Stimulated activated naive CD8-positive, alpha-beta T cell treated with anti-CD3 and anti-CD28 coated beads, Interleukin-15, Interleukin-2, amounts not matched to agents 100 ng/mL and 50 ng/mL, for 24 hours (primary cell): ENCODE data around the gene XXYLT1.

Experiments
- H3K27ac Mint-ChIP-seq: one replicate; pipeline ENCODE4 v1.8.0; 2021; ENCODE audit warnings: mild to moderate bottlenecking, mixed read lengths
- H3K27me3 Mint-ChIP-seq: one replicate; pipeline ENCODE4 v1.8.0; 2021; ENCODE audit warnings: mixed read lengths
- H3K36me3 Mint-ChIP-seq: one replicate; pipeline ENCODE4 v1.8.0; 2021; ENCODE audit warnings: low read depth, mixed read lengths
- H3K4me1 Mint-ChIP-seq: one replicate; pipeline ENCODE4 v1.8.0; 2021; ENCODE audit warnings: low read depth, mixed read lengths
- H3K4me3 Mint-ChIP-seq: one replicate; pipeline ENCODE4 v1.8.0; 2021; ENCODE audit warnings: mild to moderate bottlenecking, mixed read lengths
- H3K9me3 Mint-ChIP-seq: one replicate; pipeline ENCODE4 v1.8.0; 2021; ENCODE audit warnings: mixed read lengths

XXYLT1 gene

GRCh38 chr3:195133462-195133861 lies 137.5 kb downstream of the XXYLT1 start:
- no peaks in the 10 kb centered on the region for H3K27me3 Mint-ChIP-seq
- H3K4me3 Mint-ChIP-seq: no peak overlapping the region
- peaks cover 22% of the 10 kb centered on the region for H3K4me1 Mint-ChIP-seq
- no peak overlapping the region for H3K27ac Mint-ChIP-seq
- peaks cover 6% of the 10 kb centered on the region for H3K36me3 Mint-ChIP-seq
- no peaks in the 10 kb centered on the region for H3K9me3 Mint-ChIP-seq

- Mint-ChIP-seq H3K9me3 (no peaks in the 10 kb centered on the region), H3K27me3 (no peaks in the 10 kb centered on the region), H3K27ac (no peak overlapping the region), H3K36me3 (peaks cover 11% of the 10 kb centered on the region), H3K4me3 (no peak overlapping the region), H3K4me1 (peaks cover 26% of the 10 kb centered on the region)
Observed at GRCh38 chr3:195133013-195133412, 137.9 kb downstream of the XXYLT1 start.

- no peak overlapping the region for H3K4me3 Mint-ChIP-seq
- H3K9me3 Mint-ChIP-seq: no peaks in the 10 kb centered on the region
- H3K36me3 Mint-ChIP-seq: peaks cover 11% of the 10 kb centered on the region
- peaks cover 42% of the 10 kb centered on the region for H3K4me1 Mint-ChIP-seq
- no peak overlapping the region for H3K27ac Mint-ChIP-seq
- no peaks in the 10 kb centered on the region for H3K27me3 Mint-ChIP-seq
Observed at GRCh38 chr3:195131176-195131575, 139.8 kb downstream of the XXYLT1 start.

- peak overlapping the region; percentile 97 for H3K27ac Mint-ChIP-seq
- H3K4me1 Mint-ChIP-seq: peaks cover 48% of the 10 kb centered on the region
- no peaks in the 10 kb centered on the region for H3K27me3 Mint-ChIP-seq
- peak overlapping the region; percentile 66 for H3K4me3 Mint-ChIP-seq
- no peaks in the 10 kb centered on the region for H3K9me3 Mint-ChIP-seq
- H3K36me3 Mint-ChIP-seq: peaks cover 11% of the 10 kb centered on the region
Observed at GRCh38 chr3:195129644-195130492, 141.1 kb downstream of the XXYLT1 start.

- Mint-ChIP-seq H3K27me3 (no peaks in the 10 kb centered on the region), H3K9me3 (no peaks in the 10 kb centered on the region), H3K27ac (peak overlapping the region; percentile 97), H3K4me1 (peaks cover 48% of the 10 kb centered on the region), H3K36me3 (peaks cover 11% of the 10 kb centered on the region), H3K4me3 (peak overlapping the region; percentile 66)
Observed at GRCh38 chr3:195129072-195129643, 141.8 kb downstream of the XXYLT1 start.

- no peaks in the 10 kb centered on the region for H3K27me3 Mint-ChIP-seq
- H3K9me3 Mint-ChIP-seq: no peaks in the 10 kb centered on the region
- peaks cover 48% of the 10 kb centered on the region for H3K4me1 Mint-ChIP-seq
- peaks cover 11% of the 10 kb centered on the region for H3K36me3 Mint-ChIP-seq
- H3K27ac Mint-ChIP-seq: peak overlapping the region; percentile 97
- peak overlapping the region; percentile 5 for H3K4me3 Mint-ChIP-seq
Observed at GRCh38 chr3:195128255-195129071, 142.5 kb downstream of the XXYLT1 start.

GRCh38 chr3:195126056-195126605 lies 144.8 kb downstream of the XXYLT1 start:
- Mint-ChIP-seq H3K4me1 (peaks cover 48% of the 10 kb centered on the region), H3K9me3 (no peaks in the 10 kb centered on the region), H3K4me3 (no peak overlapping the region), H3K36me3 (peaks cover 11% of the 10 kb centered on the region), H3K27me3 (no peaks in the 10 kb centered on the region), H3K27ac (no peak overlapping the region)

GRCh38 chr3:195125646-195126045 lies 145.3 kb downstream of the XXYLT1 start:
- H3K4me3 Mint-ChIP-seq: no peak overlapping the region

GRCh38 chr3:195124378-195124992 lies 146.5 kb downstream of the XXYLT1 start:
- no peak overlapping the region for H3K4me3 Mint-ChIP-seq
- H3K27ac Mint-ChIP-seq: no peak overlapping the region
- H3K27me3 Mint-ChIP-seq: no peaks in the 10 kb centered on the region
- peaks cover 37% of the 10 kb centered on the region for H3K4me1 Mint-ChIP-seq
- no peaks in the 10 kb centered on the region for H3K9me3 Mint-ChIP-seq
- H3K36me3 Mint-ChIP-seq: peaks cover 11% of the 10 kb centered on the region

More at GRCh38 chr3:195125646-195126045, 145.3 kb downstream of the XXYLT1 start:
- H3K4me1 Mint-ChIP-seq: peaks cover 48% of the 10 kb centered on the region
- no peaks in the 10 kb centered on the region for H3K9me3 Mint-ChIP-seq
- H3K36me3 Mint-ChIP-seq: peaks cover 11% of the 10 kb centered on the region
- H3K27me3 Mint-ChIP-seq: no peaks in the 10 kb centered on the region
- H3K27ac Mint-ChIP-seq: no peak overlapping the region

GRCh38 chr3:195123281-195123691 lies 147.7 kb downstream of the XXYLT1 start:
- Mint-ChIP-seq H3K27ac (no peak overlapping the region), H3K4me1 (peaks cover 25% of the 10 kb centered on the region), H3K36me3 (peaks cover 3% of the 10 kb centered on the region), H3K4me3 (no peak overlapping the region), H3K9me3 (no peaks in the 10 kb centered on the region), H3K27me3 (no peaks in the 10 kb centered on the region)

- peaks cover 16% of the 10 kb centered on the region for H3K4me1 Mint-ChIP-seq
- H3K27ac Mint-ChIP-seq: no peak overlapping the region
- no peaks in the 10 kb centered on the region for H3K36me3 Mint-ChIP-seq
- H3K27me3 Mint-ChIP-seq: no peaks in the 10 kb centered on the region
- no peaks in the 10 kb centered on the region for H3K9me3 Mint-ChIP-seq
- H3K4me3 Mint-ChIP-seq: no peak overlapping the region
Observed at GRCh38 chr3:195122261-195122660, 148.7 kb downstream of the XXYLT1 start.

- no peaks in the 10 kb centered on the region for H3K36me3 Mint-ChIP-seq
- no peaks in the 10 kb centered on the region for H3K4me1 Mint-ChIP-seq
- no peak overlapping the region for H3K27ac Mint-ChIP-seq
- H3K27me3 Mint-ChIP-seq: no peaks in the 10 kb centered on the region
- no peaks in the 10 kb centered on the region for H3K9me3 Mint-ChIP-seq
- no peak overlapping the region for H3K4me3 Mint-ChIP-seq
Observed at GRCh38 chr3:195120267-195120601, 150.7 kb downstream of the XXYLT1 start.

GRCh38 chr3:195119461-195120266 lies 151.3 kb downstream of the XXYLT1 start:
- H3K4me3 Mint-ChIP-seq: no peak overlapping the region
- H3K4me1 Mint-ChIP-seq: no peaks in the 10 kb centered on the region
- no peaks in the 10 kb centered on the region for H3K27me3 Mint-ChIP-seq
- H3K27ac Mint-ChIP-seq: no peak overlapping the region
- no peaks in the 10 kb centered on the region for H3K36me3 Mint-ChIP-seq
- no peaks in the 10 kb centered on the region for H3K9me3 Mint-ChIP-seq

- H3K4me1 Mint-ChIP-seq: no peaks in the 10 kb centered on the region
- no peaks in the 10 kb centered on the region for H3K9me3 Mint-ChIP-seq
- no peak overlapping the region for H3K27ac Mint-ChIP-seq
- H3K27me3 Mint-ChIP-seq: no peaks in the 10 kb centered on the region
- no peak overlapping the region for H3K4me3 Mint-ChIP-seq
- H3K36me3 Mint-ChIP-seq: no peaks in the 10 kb centered on the region
Observed at GRCh38 chr3:195118671-195119070, 152.3 kb downstream of the XXYLT1 start.
